ENCODE data around the gene ZNF700.
"Not testable (repeated sequence)": the region's sequence is repeated elsewhere in the genome, so short reads cannot be mapped to it uniquely, and the experiment has no call there.

The ZNF700 gene

DNA sequence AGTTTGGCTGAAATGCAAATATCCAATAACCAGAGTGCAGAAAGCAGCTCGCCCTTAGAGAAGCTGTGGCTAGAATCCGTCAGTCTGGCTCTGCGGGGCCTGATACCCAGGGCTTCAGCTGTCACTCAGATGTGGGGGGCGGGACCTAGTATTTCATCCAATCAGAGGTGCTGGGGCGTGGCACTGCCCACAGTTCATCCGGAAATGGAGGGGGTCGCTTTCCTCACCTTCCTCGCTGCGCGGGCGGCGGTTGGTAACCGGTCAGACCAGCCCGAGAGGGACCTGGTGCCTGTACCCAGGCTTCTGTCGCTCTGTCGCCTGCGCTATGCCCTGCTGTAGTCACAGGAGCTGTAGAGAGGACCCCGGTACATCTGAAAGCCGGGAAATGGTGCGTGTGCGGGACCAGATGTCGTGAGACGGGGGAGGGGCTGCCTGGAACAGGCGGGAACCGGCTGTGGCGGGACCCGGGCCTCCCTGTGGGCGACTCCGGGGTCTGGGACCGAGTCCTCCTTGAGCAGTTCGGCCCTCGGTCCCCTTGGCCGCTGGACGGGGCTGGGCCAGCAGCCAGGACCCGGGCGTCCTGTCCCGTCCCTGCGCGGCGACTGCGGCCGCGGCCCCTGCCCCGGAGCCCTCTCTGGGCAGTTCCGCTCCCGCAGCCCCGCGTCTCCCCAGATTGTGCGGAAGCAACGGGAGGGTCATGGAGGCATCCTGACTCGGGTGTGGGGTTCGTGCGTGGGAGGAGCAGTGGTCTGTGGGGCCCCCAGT lies at the start of gene ZNF700:
Gene ZNF700, plus strand, starts transcription at position 222 of the 765 bp plus-strand sequence. Its CDS starts 104 bp downstream, at position 326.
- peak; percentile 96 for DNase-seq

DNA sequence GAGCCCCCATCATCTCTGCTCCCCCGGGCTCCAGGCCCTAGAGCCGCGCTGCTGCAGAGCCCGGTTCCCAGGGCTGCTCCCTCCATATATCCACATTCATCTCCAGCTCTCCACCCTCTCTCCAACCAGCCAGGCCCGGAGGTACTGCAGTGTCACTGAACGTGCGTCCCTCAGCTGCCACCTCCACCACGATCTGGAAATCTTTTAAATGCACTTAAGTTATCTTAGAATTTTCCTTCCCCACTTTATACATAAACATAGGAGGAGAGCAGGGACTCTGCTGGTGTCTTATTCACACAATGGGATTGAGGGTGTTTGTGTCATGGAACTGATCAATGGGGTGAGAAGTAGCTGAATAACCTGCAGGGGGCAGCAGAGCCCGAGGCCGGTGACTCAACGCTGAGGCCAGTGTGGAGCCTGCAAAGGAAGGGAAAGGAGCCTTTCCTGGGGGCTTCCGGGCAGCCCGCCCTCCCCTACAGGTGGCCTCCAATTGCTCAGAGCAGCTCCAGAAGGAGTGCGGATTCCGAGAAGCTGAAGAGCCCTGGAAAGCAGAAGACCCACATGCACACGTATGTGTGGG lies 45.1 kb upstream of the ZNF700 start:
- DNase-seq = peak; percentile 46

DNA sequence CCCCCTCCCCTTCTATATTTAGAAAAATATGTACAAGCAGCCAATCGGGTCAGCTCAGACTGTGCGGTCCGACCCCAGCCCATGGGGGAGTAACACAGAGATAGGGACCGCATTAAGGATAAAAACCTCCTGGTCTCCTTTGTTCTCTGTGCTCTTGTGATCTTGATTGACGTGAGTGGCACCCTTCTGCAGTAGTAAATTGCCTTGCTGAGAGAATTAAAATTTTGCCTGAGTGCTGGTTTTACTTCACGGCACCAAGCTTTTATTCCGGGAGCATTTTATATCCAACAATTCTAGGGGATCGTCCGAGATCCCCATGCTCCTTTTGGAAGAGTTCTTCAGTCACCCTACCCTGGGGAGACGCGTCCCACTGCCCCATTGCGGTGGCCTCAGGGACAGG lies 44.3 kb upstream of the ZNF700 start:
- DNase-seq = no peak

DNA sequence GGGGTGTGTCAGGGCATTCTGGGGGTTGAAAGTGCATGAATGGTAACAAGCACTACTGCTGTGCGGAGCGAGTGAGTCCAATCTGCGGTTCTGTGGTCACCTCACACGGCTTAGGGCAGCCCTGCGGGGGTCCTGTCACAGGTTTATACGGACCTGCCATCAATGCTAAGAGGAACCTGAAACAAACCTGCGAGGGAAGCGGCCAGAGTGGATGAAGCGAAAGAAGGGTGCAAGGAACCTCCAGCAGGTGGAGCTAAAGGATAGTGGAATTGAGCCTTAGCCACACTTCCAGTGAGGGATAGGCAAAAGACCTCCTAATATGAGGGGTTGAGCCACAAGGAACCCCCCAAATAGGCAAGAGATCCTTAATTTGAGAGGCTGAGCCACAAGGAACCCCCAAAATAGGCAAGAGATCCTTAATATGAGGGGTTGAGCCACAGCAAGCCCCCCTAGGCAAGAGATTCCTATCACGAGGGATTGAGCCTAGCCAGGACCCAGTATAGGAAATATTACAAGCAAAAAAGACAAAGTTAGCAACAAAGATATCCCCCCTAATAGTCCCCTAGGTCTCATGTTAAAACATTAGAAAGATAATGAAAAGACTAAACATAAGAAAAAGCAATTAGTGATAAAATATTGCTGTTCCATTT lies 43.6 kb upstream of the ZNF700 start:
- peak; percentile 77 for DNase-seq

DNA sequence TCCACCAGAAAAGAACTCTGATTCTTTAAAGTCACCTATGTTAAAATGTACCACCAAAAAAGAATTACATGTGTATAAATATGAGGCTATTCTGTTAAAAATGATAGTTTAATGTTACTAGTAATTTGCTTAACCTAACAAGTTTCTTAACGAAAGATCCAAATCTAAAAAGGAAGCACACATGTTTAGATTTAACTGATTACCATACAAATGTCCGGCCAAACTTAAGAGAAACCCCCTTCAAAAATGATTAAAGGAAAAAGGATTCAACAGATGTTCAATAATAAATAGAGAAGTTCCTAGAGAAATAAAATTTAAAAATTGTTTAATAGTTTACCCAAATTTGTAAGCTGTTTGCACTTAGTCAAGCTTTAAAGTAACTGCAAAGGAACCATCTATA lies 42.3 kb upstream of the ZNF700 start:
- no peak for DNase-seq

DNA sequence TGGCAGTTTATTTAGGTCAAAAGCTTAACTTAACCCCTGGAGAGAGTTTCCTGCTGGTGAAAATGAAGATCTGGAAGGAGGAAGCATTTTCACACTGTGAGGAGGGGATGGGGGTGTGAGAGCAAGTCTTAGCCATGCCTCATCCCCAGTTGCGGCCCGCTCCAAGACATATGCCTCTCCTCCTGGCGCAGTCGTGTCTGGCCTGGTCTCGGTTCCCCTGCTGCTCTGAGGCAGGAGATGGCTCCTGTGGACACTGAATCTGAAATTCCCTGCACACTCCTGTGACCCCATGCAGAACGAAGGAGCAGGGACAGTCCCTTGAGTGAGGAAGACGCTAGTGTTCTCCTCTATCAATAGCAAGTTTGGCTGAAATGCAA lies 37.7 kb upstream of the ZNF700 start:
- DNase-seq = no peak

GRCh38 chr19:11887611-11888531 lies 37.0 kb upstream of the ZNF700 start, which contains the start of gene ZNF69:
Gene ZNF69 (plus strand): TSS chr19:11887782. CDS start chr19:11887924, 142 bp downstream.
- DNase-seq = peak; percentile 80

DNA sequence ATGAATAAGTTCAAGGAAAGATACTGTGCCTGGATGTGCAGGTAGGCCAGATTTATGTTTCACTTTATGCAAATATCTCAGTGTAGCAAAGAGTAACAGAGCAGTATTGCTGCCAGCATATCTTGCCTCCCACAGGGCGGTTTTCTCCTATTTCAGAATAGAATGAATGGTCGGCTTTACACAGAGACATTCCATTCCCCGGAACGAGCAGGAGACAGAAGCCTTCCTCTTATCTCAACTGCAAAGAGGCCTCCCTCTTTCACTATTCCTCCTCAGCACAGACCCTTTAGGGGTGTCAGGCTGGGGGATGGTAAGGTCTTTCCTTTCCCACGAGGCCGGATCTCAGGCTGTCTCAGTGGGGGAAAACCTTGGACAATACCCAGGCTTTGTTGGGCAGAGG lies 35.0 kb upstream of the ZNF700 start:
- not testable (repeated sequence) for DNase-seq

- no peak for DNase-seq
Measured at GRCh38 chr19:11890634-11891033, 34.3 kb upstream of the ZNF700 start.

GRCh38 chr19:11894851-11895250 lies 30.1 kb upstream of the ZNF700 start:
- DNase-seq = no peak

GRCh38 chr19:11902228-11902627 lies 22.7 kb upstream of the ZNF700 start:
- no peak for DNase-seq

- DNase-seq = no peak
Measured at GRCh38 chr19:11905928-11906327, 19.0 kb upstream of the ZNF700 start.

DNA sequence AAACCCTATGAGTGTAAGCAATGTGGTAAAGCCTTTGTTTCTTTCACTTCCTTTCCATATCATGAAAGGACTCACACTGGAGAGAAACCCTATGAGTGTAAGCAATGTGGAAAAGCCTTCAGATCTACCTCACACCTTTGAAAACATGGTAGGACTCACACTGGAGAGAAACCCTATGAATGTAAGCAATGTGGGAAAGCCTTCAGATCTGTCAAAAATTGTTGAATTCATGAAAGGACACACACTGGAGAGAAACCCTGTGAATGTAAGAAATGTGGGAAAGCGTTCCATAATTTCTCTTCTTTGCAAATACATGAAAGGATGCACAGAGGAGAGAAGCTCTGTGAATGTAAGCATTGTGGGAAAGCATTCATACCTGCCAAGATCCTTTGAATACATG lies 13.0 kb upstream of the ZNF700 start:
- not testable (repeated sequence) for DNase-seq

DNA sequence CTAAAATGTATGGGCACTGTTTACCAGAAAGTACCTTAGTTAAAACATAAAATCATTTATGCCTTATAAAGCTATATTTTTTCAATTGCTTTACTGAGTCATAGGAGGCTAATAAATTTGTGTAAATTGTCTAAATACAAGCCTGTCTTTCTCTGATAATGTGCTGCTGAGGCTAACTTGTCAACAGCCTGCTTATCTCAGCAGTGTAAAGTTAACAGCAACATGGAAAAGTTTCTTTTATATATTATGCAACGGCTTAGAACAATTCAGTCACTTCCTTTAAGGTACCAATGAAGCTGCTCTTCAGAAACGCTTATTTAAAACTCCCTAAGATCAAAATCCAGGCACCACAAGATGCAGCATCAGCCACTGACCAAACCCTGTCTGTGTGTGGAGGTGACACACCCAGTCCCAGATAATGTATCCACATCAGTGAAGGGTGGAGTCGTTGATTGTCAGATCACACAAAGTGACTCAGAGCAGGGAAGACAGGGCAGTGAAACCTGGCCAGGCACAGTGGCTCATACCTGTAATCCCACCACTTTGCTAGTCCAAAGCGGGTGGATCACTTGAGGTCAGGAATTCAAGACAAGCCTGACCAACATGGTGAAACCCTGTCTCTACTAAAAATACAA lies 10.4 kb upstream of the ZNF700 start:
- DNase-seq = not testable (repeated sequence)

DNA sequence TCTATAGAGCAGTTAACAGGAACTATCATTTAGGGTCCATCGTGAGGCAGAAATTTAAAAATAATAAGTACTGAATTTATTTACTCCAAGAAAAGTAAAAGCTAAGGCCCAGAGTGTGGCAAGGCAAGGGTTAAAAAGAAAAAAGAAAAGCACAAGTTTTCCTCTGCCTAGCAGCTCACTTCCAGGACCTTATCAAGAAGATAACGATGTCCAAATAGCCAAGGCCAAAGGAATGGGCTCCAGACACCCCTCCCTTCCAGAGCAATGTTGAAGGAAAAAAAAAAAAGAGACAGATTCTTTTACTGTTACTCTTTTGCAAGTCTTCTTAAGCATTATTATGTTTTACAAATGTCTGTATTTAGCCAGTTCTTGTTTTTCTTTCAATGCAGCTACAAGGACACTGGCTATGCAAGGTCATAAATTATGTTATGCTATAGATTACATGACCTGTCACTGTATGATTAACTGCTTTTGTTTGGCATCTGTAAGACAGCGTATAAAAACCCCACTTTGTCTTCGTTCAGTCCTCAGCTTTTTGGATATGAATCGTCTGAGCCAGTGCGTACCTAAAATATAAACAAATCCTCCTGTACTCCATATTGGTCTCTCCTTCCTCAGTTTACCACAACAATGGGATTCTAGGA lies 2.9 kb upstream of the ZNF700 start:
- DNase-seq = peak; percentile 3

DNA sequence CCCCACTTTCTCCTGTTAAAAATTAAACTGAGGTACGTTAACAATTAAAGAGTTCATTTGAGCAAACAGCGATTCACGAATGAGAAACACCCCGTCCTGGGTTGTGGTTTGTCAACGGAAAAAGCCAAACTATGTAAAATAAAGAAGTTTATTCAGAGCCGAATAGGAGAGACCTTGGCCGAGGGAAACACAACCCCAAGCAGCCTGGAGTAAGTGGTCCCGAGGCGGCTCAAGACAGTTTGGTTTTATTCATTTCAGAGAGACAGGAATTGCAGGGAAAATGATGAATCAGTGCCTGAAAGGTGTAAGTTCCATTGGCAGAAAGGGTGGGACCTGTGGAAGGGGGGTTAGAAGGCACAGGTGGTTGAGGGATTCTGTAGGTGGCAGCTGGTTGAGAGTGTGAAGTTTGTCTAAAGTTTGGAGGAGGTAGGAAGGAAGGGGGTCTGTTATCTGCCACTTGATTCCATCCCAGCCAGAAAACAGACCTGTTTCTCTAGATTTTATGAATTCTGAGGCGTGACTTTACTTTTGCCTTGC lies 812 bp downstream of the ZNF700 start:
- DNase-seq = not testable (repeated sequence)

- no peak for DNase-seq
Measured at GRCh38 chr19:11927227-11927626, 2.3 kb downstream of the ZNF700 start.

DNA sequence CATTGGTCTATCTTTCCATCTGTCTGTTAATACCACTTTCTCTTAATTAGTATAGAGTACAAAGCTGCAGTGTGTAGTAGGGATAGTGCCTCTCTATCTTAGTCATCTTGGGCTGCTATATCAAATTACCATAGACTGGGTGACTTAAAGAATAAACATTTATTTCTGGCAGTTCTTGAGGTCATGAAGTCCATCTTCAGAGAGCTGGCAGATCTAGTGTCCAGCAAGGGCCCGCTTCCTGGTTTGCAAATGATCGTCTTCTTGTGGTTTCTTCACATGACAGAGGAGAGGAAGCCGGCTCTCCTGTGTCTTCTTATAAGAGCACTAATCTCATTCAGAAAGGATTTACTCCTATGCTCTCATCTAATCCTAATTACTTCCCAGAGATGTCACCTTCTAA lies 6.1 kb downstream of the ZNF700 start:
- no peak for DNase-seq

GRCh38 chr19:11931513-11931912 lies 6.6 kb downstream of the ZNF700 start:
- DNase-seq = no peak

DNA sequence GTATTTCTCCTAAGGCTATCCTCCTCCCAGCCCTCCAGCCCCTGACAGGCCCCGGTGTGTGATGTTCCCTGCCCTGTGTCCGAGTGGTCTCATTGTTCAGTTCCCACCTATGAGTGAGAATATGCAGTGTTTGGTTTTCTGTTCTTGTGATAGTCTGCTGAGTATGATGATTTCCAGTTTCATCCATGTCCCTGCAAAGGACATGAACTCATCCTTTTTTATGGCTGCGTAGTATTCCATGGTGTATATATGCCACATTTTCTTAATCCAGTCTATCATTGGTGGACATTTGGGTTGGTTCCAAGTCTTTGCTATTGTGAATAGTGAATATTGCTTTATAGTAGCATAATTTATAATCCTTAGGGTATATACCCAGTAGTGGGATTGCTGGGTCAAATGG lies 10.9 kb downstream of the ZNF700 start:
- not testable (repeated sequence) for DNase-seq

DNA sequence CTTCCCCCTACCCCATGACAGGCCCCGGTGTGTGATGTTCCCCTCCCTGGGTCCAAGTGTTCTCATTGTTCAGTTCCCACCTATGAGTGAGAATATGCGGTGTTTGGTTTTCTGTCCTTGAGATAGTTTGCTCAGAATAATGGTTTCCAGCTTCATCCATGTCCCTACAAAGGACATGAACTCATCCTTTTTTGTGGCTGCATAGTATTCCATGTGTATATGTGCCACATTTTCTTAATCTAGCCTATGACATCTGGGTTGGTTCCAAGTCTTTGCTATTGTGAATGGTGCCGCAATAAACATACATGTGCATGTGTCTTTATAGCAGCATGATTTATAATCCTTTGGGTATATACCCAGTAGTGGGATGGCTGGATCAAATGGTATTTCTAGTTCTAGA lies 13.5 kb downstream of the ZNF700 start:
- DNase-seq = not testable (repeated sequence)
